PFSK-1 (cell line): Measurements from ENCODE around the gene FUT8.

ENCODE experiments used
- FOXP2 ChIP-seq: optimal IDR thresholded peaks from 2 replicates; pipeline ENCODE3; 2011; ENCODE audit warnings: borderline replicate concordance, control low read depth, inconsistent platforms; ENCODE audit not compliant: insufficient read depth; ENCODE audit errors: extremely low read length, extremely low read depth
- POLR2AphosphoS5 ChIP-seq: IDR thresholded peaks from 2 replicates; pipeline ENCODE4 v1.6.1; 2012; ENCODE audit warnings: low read depth, mild to moderate bottlenecking, control low read depth, low read length, moderate library complexity
- REST ChIP-seq, 2 experiments: IDR thresholded peaks; 2 replicates each; pipeline versions ENCODE4 v1.6.1 to v1.8.0; 2011 to 2012; ENCODE audit warnings: low read depth in 2 of 2, low read length in 2 of 2, control low read depth in 1 of 2, inconsistent platforms in 1 of 2, mild to moderate bottlenecking in 1 of 2, moderate library complexity in 1 of 2; ENCODE audit not compliant: insufficient read depth in 1 of 2
- SIN3A ChIP-seq: IDR thresholded peaks from 2 replicates; pipeline ENCODE4 v1.6.1; 2012; ENCODE audit warnings: mild to moderate bottlenecking, low read length, moderate library complexity, borderline replicate concordance; ENCODE audit not compliant: insufficient read depth
- TAF1 ChIP-seq: IDR thresholded peaks from 2 replicates; pipeline ENCODE4 v1.6.1; 2012; ENCODE audit warnings: low read length, control low read depth, borderline replicate concordance; ENCODE audit not compliant: insufficient read depth

FUT8 gene

GRCh38 chr14:65588426-65589140 lies 176.1 kb downstream of the FUT8 start:
- TF ChIP-seq SIN3A, result no peak
- no peak for TF ChIP-seq TAF1

GRCh38 chr14:65594153-65594881 lies 181.8 kb downstream of the FUT8 start:
- no peak for TF ChIP-seq FOXP2
- no peak for TF ChIP-seq POLR2AphosphoS5
- no peak for TF ChIP-seq TAF1
- TF ChIP-seq SIN3A, result no peak
- TF ChIP-seq REST (IDR thresholded peaks at IDR 0.05; ENCODE audit: insufficient read depth in 1 of 2, low read depth in 2 of 2, low read length in 2 of 2), result no peak

- no peak for TF ChIP-seq SIN3A
- TF ChIP-seq POLR2AphosphoS5, result no peak
- TF ChIP-seq REST (IDR thresholded peaks at IDR 0.05; ENCODE audit: insufficient read depth in 1 of 2, low read depth in 2 of 2, low read length in 2 of 2), result no peak
- no peak for TF ChIP-seq TAF1
- TF ChIP-seq FOXP2, result no peak
Observed at GRCh38 chr14:65594882-65595237, 182.3 kb downstream of the FUT8 start.

GRCh38 chr14:65599375-65599774 lies 186.8 kb downstream of the FUT8 start:
- no peak for TF ChIP-seq SIN3A
- TF ChIP-seq REST (IDR thresholded peaks at IDR 0.05; ENCODE audit: insufficient read depth in 1 of 2, low read depth in 2 of 2, low read length in 2 of 2), result no peak
- TF ChIP-seq TAF1, result no peak
- TF ChIP-seq POLR2AphosphoS5, result no peak
- no peak for TF ChIP-seq FOXP2

GRCh38 chr14:65600742-65601141 lies 188.2 kb downstream of the FUT8 start:
- no peak for TF ChIP-seq REST (IDR thresholded peaks at IDR 0.05; ENCODE audit: insufficient read depth in 1 of 2, low read depth in 2 of 2, low read length in 2 of 2)
